GM12872 (cell line): ENCODE data around the gene NME5.

ENCODE experiments used
- TF ChIP-seq, protein P1 (sequence below): IDR thresholded peaks from 3 replicates; pipeline ENCODE4 v1.5.1; 2011; ENCODE audit warnings: low read depth, mild to moderate bottlenecking, low read length, moderate library complexity; ENCODE audit not compliant: insufficient read depth

Gene NME5, protein sequence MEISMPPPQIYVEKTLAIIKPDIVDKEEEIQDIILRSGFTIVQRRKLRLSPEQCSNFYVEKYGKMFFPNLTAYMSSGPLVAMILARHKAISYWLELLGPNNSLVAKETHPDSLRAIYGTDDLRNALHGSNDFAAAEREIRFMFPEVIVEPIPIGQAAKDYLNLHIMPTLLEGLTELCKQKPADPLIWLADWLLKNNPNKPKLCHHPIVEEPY

GRCh38 chr5:138138949-138139780 is at the start of gene NME5:
Gene NME5 (minus strand): TSS chr5:138139428. CDS start chr5:138138780, 648 bp downstream.
- TF ChIP-seq, protein P1, sequence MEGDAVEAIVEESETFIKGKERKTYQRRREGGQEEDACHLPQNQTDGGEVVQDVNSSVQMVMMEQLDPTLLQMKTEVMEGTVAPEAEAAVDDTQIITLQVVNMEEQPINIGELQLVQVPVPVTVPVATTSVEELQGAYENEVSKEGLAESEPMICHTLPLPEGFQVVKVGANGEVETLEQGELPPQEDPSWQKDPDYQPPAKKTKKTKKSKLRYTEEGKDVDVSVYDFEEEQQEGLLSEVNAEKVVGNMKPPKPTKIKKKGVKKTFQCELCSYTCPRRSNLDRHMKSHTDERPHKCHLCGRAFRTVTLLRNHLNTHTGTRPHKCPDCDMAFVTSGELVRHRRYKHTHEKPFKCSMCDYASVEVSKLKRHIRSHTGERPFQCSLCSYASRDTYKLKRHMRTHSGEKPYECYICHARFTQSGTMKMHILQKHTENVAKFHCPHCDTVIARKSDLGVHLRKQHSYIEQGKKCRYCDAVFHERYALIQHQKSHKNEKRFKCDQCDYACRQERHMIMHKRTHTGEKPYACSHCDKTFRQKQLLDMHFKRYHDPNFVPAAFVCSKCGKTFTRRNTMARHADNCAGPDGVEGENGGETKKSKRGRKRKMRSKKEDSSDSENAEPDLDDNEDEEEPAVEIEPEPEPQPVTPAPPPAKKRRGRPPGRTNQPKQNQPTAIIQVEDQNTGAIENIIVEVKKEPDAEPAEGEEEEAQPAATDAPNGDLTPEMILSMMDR = no peak

DNA sequence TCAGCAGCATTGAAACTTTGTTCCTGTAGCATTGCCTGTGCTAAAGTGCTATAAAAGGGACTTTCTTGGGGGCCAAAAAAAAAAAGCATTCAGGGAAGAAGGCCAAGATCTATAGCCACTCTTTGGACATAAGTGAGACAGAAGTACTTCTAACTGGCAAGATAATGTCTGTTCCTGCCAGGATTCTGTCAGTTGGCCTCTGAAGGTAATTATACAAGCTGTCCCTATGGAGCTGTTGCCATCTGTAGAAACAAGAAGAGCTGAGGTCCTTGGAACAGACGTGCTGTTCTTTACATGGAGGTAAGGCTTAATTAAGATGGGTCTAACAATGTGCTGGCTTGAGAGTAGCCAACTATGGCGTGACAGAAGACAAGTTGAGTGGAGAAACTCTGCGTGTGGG is 49.4 kb upstream of the NME5 start:
- TF ChIP-seq, protein P1 = no peak

DNA sequence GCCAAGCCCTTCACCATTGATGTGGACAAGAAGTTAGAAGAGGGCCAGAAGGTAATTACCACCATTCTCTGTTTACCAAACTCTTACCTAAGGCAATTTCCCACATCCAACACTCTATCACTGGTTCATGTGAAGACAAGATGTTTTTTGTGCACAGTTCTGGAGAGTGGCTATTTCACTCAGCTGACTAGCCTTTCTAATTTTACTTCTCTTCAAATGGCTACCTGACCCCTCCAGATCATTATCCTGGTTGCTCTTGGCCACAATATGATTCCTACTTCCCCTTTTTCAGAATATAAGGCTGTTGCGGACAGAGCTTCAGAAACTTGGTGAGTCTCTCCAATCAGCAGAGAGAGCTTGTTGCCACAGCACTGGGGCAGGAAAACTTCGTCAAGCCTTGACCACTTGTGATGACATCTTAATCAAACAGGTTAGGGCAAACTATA is 46.8 kb upstream of the NME5 start:
- TF ChIP-seq, protein P1 = no peak

GRCh38 chr5:138182808-138183207 is 43.6 kb upstream of the NME5 start:
- TF ChIP-seq, protein P1 = no peak

- TF ChIP-seq, protein P1 = no peak
Measured at GRCh38 chr5:138180841-138181240, 41.6 kb upstream of the NME5 start.

GRCh38 chr5:138180183-138180782 is 41.1 kb upstream of the NME5 start:
- TF ChIP-seq, protein P1 = peak; percentile 70

- TF ChIP-seq, protein P1 = no peak
Measured at GRCh38 chr5:138179277-138179857, 40.1 kb upstream of the NME5 start.
